Measurements from ENCODE around the gene USP17L17.
A peak's percentile ranks its signal among the peaks of the same experiment; 100 is the strongest.
"Not testable (repeated sequence)": the region's sequence is repeated elsewhere in the genome, so short reads cannot be mapped to it uniquely, and the experiment has no call there.

Gene USP17L17

GRCh38 chr4:9243579-9243978, at the start of gene USP17L17:
Gene USP17L17, plus strand, starts transcription at chr4:9243879. Its CDS starts 0 bp downstream, at chr4:9243879.
- DNase-seq; H3K27ac Mint-ChIP-seq; H3K9me3 Mint-ChIP-seq; H3K4me3 Mint-ChIP-seq; H3K27me3 Mint-ChIP-seq; H3K4me1 Mint-ChIP-seq (ENCODE audit: low read depth); H3K36me3 Mint-ChIP-seq (ENCODE audit: low read depth): not testable (repeated sequence)

- DNase-seq; H3K4me1 Mint-ChIP-seq (ENCODE audit: low read depth); H3K9me3 Mint-ChIP-seq; H3K27me3 Mint-ChIP-seq; H3K4me3 Mint-ChIP-seq; H3K36me3 Mint-ChIP-seq (ENCODE audit: low read depth); H3K27ac Mint-ChIP-seq: not testable (repeated sequence)
Observed at GRCh38 chr4:9210357-9210756, 33.3 kb upstream of the USP17L17 start, which contains the start of gene USP17L10. Gene USP17L10, plus strand, starts transcription at chr4:9210657. Its CDS starts 0 bp downstream, at chr4:9210657.

GRCh38 chr4:9214701-9215100, 29.0 kb upstream of the USP17L17 start:
- not testable (repeated sequence) for DNase-seq; H3K4me1 Mint-ChIP-seq (ENCODE audit: low read depth); H3K36me3 Mint-ChIP-seq (ENCODE audit: low read depth); H3K27me3 Mint-ChIP-seq; H3K4me3 Mint-ChIP-seq; H3K27ac Mint-ChIP-seq; H3K9me3 Mint-ChIP-seq

- H3K4me1 Mint-ChIP-seq (ENCODE audit: low read depth); H3K4me3 Mint-ChIP-seq; H3K36me3 Mint-ChIP-seq (ENCODE audit: low read depth); DNase-seq; H3K27ac Mint-ChIP-seq; H3K9me3 Mint-ChIP-seq; H3K27me3 Mint-ChIP-seq: not testable (repeated sequence)
Observed at GRCh38 chr4:9215105-9215504, 28.6 kb upstream of the USP17L17 start, which contains the start of gene USP17L11. Gene USP17L11, plus strand, starts transcription at chr4:9215405. Its CDS starts 0 bp downstream, at chr4:9215405.

GRCh38 chr4:9219852-9220251, 23.8 kb upstream of the USP17L17 start, which contains the start of gene USP17L12:
Gene USP17L12, plus strand, starts transcription at chr4:9220152. Its CDS starts 0 bp downstream, at chr4:9220152.
- H3K27me3 Mint-ChIP-seq; H3K4me3 Mint-ChIP-seq; H3K36me3 Mint-ChIP-seq (ENCODE audit: low read depth); H3K9me3 Mint-ChIP-seq; H3K4me1 Mint-ChIP-seq (ENCODE audit: low read depth); DNase-seq; H3K27ac Mint-ChIP-seq: not testable (repeated sequence)

GRCh38 chr4:9224596-9224995, 19.1 kb upstream of the USP17L17 start, which contains the start of gene USP17L13:
Gene USP17L13, plus strand, starts transcription at chr4:9224896. Its CDS starts 0 bp downstream, at chr4:9224896.
- H3K27me3 Mint-ChIP-seq; H3K36me3 Mint-ChIP-seq (ENCODE audit: low read depth); H3K4me1 Mint-ChIP-seq (ENCODE audit: low read depth); DNase-seq; H3K4me3 Mint-ChIP-seq; H3K9me3 Mint-ChIP-seq; H3K27ac Mint-ChIP-seq: not testable (repeated sequence)

GRCh38 chr4:9230249-9230648, 13.4 kb upstream of the USP17L17 start:
- not testable (repeated sequence) for H3K36me3 Mint-ChIP-seq (ENCODE audit: low read depth); H3K4me3 Mint-ChIP-seq; H3K27ac Mint-ChIP-seq; H3K9me3 Mint-ChIP-seq; H3K27me3 Mint-ChIP-seq; H3K4me1 Mint-ChIP-seq (ENCODE audit: low read depth)
- DNase-seq, result peak; percentile 13

- not testable (repeated sequence) for H3K9me3 Mint-ChIP-seq; H3K36me3 Mint-ChIP-seq (ENCODE audit: low read depth); H3K4me3 Mint-ChIP-seq; H3K27ac Mint-ChIP-seq; DNase-seq; H3K4me1 Mint-ChIP-seq (ENCODE audit: low read depth); H3K27me3 Mint-ChIP-seq
Observed at GRCh38 chr4:9234085-9234484, 9.6 kb upstream of the USP17L17 start, which contains the start of gene USP17L15. Gene USP17L15, plus strand, starts transcription at chr4:9234385. Its CDS starts 0 bp downstream, at chr4:9234385.

- not testable (repeated sequence) for H3K9me3 Mint-ChIP-seq; DNase-seq; H3K4me3 Mint-ChIP-seq; H3K27ac Mint-ChIP-seq; H3K36me3 Mint-ChIP-seq (ENCODE audit: low read depth); H3K4me1 Mint-ChIP-seq (ENCODE audit: low read depth); H3K27me3 Mint-ChIP-seq
Observed at GRCh38 chr4:9238461-9238860, 5.2 kb upstream of the USP17L17 start.

- peak; percentile 21 for DNase-seq
- H3K36me3 Mint-ChIP-seq (ENCODE audit: low read depth); H3K27ac Mint-ChIP-seq; H3K4me1 Mint-ChIP-seq (ENCODE audit: low read depth); H3K9me3 Mint-ChIP-seq; H3K27me3 Mint-ChIP-seq; H3K4me3 Mint-ChIP-seq: not testable (repeated sequence)
Observed at GRCh38 chr4:9247953-9248680, 4.4 kb downstream of the USP17L17 start, which contains the start of gene USP17L18. Gene USP17L18, plus strand, starts transcription at chr4:9248630. Its CDS starts 0 bp downstream, at chr4:9248630.

GRCh38 chr4:9253078-9253477, 9.4 kb downstream of the USP17L17 start, which contains the start of gene USP17L19:
Gene USP17L19, plus strand, starts transcription at chr4:9253378. Its CDS starts 0 bp downstream, at chr4:9253378.
- DNase-seq; H3K4me3 Mint-ChIP-seq; H3K27ac Mint-ChIP-seq; H3K36me3 Mint-ChIP-seq (ENCODE audit: low read depth); H3K9me3 Mint-ChIP-seq; H3K27me3 Mint-ChIP-seq; H3K4me1 Mint-ChIP-seq (ENCODE audit: low read depth): not testable (repeated sequence)

- not testable (repeated sequence) for H3K4me1 Mint-ChIP-seq (ENCODE audit: low read depth); DNase-seq; H3K36me3 Mint-ChIP-seq (ENCODE audit: low read depth); H3K4me3 Mint-ChIP-seq; H3K9me3 Mint-ChIP-seq; H3K27ac Mint-ChIP-seq; H3K27me3 Mint-ChIP-seq
Observed at GRCh38 chr4:9257824-9258223, 14.1 kb downstream of the USP17L17 start, which contains the start of gene USP17L20. Gene USP17L20, plus strand, starts transcription at chr4:9258124. Its CDS starts 0 bp downstream, at chr4:9258124.

GRCh38 chr4:9262572-9262971, 18.9 kb downstream of the USP17L17 start, which contains the start of gene USP17L21:
Gene USP17L21, plus strand, starts transcription at chr4:9262872. Its CDS starts 0 bp downstream, at chr4:9262872.
- not testable (repeated sequence) for H3K27ac Mint-ChIP-seq; H3K36me3 Mint-ChIP-seq (ENCODE audit: low read depth); H3K4me1 Mint-ChIP-seq (ENCODE audit: low read depth); H3K9me3 Mint-ChIP-seq; H3K27me3 Mint-ChIP-seq; DNase-seq; H3K4me3 Mint-ChIP-seq

GRCh38 chr4:9267319-9267718, 23.6 kb downstream of the USP17L17 start, which contains the start of gene USP17L22:
Gene USP17L22, plus strand, starts transcription at chr4:9267619. Its CDS starts 0 bp downstream, at chr4:9267619.
- not testable (repeated sequence) for H3K9me3 Mint-ChIP-seq; H3K4me3 Mint-ChIP-seq; H3K27me3 Mint-ChIP-seq; H3K36me3 Mint-ChIP-seq (ENCODE audit: low read depth); DNase-seq; H3K27ac Mint-ChIP-seq; H3K4me1 Mint-ChIP-seq (ENCODE audit: low read depth)

- DNase-seq, result peak; percentile 33
- H3K4me1 Mint-ChIP-seq (ENCODE audit: low read depth); H3K9me3 Mint-ChIP-seq; H3K36me3 Mint-ChIP-seq (ENCODE audit: low read depth); H3K4me3 Mint-ChIP-seq; H3K27me3 Mint-ChIP-seq; H3K27ac Mint-ChIP-seq: not testable (repeated sequence)
Observed at GRCh38 chr4:9271719-9272118, 28.0 kb downstream of the USP17L17 start.
